GM18498 (cell line): ENCODE results near the gene CTNS.
A peak's percentile ranks its signal among the peaks of the same experiment; 100 is the strongest.

ENCODE experiments used
- ATAC-seq: cut with Tn5 transposase; IDR thresholded peaks from one replicate; pipeline ENCODE4 v1.9.1; 2021; ENCODE audit warnings: mild to moderate bottlenecking, moderate library complexity; ENCODE audit not compliant: unreplicated experiment

CTNS gene

DNA sequence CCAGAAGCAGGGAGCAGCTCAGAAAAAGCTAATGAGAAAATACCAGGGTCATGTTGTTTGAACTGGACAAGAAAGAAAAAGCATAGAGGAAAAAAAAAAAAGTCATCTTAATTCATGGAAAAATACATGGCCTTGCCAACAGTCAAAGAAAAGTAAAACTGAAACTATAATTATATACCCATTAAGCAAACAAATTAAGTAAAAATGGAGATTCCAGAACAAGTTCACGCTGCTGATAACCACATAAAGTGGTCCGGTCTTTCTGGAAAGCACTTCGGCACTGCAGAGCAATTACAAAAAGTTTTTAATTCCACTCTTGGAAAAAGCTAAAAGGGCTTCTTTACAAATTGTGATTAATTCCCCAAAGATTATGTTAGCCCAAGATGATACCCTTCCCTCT, 71.8 kb downstream of the CTNS start:
- ATAC-seq, result no peak

GRCh38 chr17:3710951-3711383, 74.4 kb downstream of the CTNS start:
- peak; percentile 95 for ATAC-seq
